GM13976 (cell line): Measurements from ENCODE around the gene ADAR.
A peak's percentile ranks its signal among the peaks of the same experiment; 100 is the strongest.

Experiments used
- DNase-seq: peaks from one replicate; pipeline ENCODE4 v3.0.0; 2012; ENCODE audit warnings: low spot score
- in situ Hi-C: fragments of 300-500 bp; cut with MboI; formaldehyde crosslinking; loops from one replicate; pipeline ENCODE4 v1.12.0; 2022; ENCODE audit warnings: low sequenced_read_pairs, mixed read lengths, inconsistent platforms; ENCODE audit not compliant: unreplicated experiment
- TF ChIP-seq, protein P1 (sequence below): IDR thresholded peaks from 2 replicates; pipeline ENCODE4 v1.5.1; 2012; ENCODE audit warnings: borderline replicate concordance, mild to moderate bottlenecking; ENCODE audit not compliant: insufficient read depth; ENCODE audit errors: extremely low read depth, missing control alignments, control extremely low read depth

ADAR gene

DNA sequence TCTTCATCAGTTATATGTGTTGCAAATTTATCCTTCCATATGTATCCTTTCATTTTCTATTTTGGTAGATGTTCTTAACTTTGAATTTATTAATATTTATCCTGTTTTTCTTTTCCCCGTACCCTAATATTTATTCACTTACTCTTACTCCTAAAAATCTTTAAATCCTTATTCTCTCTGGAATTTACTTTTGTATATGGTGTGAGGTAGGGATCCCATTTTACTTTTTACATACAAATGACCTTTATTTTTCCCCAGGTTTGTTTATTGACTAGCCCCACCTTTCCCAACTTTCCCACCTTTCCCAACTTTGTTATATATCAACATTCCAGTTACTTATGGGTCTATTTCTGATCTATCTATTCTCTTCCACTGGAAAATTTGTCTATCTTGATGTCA, 21.7 kb upstream of the ADAR start:
- in situ Hi-C loops, result no loop called here
- DNase-seq, result no peak
- TF ChIP-seq, protein P1, sequence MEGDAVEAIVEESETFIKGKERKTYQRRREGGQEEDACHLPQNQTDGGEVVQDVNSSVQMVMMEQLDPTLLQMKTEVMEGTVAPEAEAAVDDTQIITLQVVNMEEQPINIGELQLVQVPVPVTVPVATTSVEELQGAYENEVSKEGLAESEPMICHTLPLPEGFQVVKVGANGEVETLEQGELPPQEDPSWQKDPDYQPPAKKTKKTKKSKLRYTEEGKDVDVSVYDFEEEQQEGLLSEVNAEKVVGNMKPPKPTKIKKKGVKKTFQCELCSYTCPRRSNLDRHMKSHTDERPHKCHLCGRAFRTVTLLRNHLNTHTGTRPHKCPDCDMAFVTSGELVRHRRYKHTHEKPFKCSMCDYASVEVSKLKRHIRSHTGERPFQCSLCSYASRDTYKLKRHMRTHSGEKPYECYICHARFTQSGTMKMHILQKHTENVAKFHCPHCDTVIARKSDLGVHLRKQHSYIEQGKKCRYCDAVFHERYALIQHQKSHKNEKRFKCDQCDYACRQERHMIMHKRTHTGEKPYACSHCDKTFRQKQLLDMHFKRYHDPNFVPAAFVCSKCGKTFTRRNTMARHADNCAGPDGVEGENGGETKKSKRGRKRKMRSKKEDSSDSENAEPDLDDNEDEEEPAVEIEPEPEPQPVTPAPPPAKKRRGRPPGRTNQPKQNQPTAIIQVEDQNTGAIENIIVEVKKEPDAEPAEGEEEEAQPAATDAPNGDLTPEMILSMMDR, result no peak

DNA sequence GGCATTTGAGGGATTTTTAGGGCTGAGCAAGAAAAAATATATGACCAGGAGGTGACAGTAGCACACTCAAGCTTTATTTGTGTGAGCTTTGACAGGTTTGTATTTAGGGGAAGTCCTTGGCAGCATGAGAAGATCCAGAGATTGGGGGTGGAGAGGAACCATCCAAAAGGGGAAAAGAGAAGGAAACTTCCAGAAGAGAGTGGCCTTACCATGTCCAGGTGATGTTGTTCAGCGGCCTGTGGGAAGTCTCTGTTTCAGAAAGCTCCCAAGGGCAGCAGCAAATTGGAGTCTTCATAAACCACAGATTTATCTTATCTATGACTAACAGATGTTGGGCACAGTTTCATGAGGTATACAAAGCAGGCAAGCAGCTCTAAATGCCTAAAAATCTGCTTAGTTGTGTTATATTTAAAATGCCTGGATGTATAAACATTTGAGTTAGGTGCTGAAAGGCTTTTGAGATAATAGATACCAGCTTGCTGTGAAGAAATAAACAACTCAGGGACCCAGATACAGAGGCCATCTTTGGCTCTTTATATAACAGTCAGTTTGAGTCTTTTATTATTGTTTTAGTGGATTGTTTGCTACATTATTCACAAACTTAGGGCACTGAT, 21.2 kb upstream of the ADAR start:
- DNase-seq, result no peak
- in situ Hi-C loops, result no loop called here
- TF ChIP-seq, protein P1, result no peak

DNA sequence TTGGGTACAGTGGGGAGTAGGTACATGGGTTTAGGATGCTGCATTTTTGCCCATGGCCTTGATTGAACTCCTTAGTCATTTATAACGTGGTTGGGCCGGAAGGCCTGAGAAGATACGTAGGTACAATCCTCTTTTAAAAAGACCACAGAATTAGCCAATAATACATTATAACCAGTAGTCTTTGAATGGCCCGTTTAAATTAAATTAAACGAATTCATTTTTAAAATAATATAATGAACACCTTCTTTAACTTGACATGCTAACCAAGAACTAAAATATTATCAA, 20.1 kb upstream of the ADAR start:
- DNase-seq, result no peak

DNA sequence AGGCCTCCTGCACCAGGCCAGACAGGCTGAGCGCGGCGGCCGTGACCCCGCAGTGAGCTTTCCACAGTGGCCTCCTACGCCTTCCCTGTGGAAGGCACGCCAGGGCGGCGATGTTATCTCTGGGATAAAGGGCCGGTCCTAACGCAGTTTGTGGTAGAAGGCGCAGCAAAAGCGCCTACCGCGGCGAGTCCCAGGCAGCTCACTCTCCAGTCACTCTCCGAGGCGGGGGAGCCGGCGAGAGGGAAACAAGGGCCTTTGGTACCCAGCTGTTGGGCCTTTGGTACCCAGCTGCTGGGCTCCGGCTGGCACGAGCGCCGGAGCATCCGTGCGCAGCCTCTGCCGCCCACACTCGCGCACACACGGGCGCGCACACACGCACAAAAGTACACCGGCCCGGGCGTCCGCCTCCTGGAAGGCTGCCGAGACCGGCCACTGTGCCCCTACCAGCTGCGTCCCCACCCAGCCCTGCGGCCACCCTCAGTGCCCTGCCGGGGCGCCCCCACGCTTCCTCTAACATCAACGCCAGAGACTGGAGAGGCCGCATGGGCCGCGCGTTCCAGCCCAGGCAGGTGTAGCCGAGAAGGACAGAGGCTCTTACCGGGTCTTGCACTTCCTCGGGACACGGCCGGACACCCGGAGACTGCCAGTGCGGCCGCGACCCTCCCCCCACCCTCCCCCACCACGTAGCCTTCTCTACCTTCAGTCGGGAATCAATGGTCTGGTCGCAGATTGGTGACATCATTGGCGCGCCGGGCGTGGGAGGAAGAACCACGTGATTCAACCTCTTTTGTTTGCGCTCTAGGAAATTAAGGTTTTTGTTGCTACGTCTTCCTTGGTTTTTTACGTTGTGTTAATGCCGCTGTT, 19.5 kb upstream of the ADAR start:
- TF ChIP-seq, protein P1, result no peak
- DNase-seq, result peak; percentile 85
- in situ Hi-C loops, result no loop called here

More for the DNA sequence above, 20.1 kb upstream of the ADAR start:
- TF ChIP-seq, protein P1, result no peak
- in situ Hi-C loops, result no loop called here

DNA sequence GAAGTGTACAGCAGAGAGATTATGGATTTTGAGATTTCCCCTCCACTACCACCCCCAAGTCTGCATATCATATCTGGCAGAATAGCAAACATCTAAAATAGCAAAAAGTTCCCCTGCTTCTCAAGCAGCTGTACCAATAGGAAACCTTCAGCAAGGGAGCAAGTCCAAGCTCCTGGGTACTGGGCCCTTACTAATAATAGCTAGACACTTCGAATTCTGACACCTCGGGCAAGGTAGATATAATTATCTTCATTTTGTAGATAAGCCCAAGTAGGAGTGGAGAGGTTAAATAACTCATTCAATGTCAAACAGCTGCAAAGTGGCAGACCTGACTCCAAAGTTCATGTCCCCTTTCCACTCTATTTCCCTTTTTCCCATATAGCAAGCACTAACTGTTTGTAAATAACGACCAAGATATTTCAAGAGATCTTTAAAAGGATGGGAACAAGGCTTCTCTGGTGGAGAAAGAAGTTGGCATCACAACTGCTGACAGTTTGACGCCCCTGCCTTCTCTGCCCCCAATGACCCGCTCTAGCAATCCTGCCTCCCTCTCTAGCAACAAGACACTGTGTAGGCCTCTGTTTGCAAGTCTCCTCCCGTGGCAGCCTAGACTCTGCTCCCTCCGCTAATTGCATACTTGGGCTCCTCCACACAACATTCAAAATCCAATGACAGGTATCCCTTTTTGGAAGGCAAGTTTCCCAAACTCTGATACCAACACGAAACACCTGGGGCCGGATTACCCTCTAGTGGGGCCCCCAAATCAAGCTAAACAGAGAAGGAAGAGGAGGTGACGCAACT, 18.7 kb upstream of the ADAR start:
- TF ChIP-seq, protein P1, result no peak
- in situ Hi-C loops, result no loop called here
- peak; percentile 34 for DNase-seq

DNA sequence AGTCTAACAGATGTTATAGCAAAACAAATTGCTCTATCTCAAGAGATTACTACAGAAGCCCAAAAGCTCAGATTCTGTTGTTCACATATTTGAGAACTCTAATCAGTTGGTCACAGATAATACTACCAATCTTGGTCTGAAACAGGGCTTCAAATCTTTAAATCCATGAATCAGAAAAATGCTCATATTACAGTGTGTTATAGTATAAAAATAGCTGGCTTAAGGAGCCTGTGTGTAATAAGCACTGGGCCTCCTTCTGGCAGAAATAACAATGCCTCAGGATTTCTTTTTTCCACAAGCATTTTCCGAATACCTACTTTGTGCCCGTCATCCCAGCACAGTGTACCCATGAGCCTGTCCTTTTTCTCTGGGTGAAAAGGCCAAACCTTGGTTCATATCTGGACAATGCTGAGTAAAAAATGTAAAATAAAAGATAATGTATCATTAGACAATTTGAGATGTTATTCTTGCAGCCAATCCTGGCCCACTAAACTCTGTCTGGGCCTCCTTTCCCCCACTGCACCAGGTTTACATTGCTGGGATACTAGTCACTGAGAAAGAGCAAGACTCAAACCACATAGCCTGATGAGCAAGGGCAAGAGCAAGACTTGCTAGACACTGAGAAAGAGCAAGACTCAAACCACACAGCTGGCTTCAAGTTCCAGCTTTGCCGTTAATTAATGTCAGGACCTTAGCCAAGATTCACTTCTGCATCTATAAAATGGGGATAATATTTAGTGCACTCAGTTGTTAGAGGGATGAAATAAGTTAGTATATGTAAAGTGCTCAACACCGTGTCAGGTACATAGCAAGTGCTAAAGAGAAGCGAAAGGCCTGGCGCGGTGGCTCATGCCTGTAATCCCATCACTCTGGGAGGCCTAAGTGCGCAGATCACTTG, 17.0 kb upstream of the ADAR start:
- TF ChIP-seq, protein P1, result no peak
- no peak for DNase-seq
- in situ Hi-C loops, result no loop called here
